HG03565 (cell line): ENCODE results near the gene GORAB.

Experiments used
- ATAC-seq: cut with Tn5 transposase; IDR thresholded peaks from one replicate; pipeline ENCODE4 v1.9.1; 2021; ENCODE audit warnings: mild to moderate bottlenecking, moderate library complexity; ENCODE audit not compliant: unreplicated experiment

Gene GORAB

GRCh38 chr1:170587253-170587593 is 55.3 kb downstream of the GORAB start:
- ATAC-seq = no peak

DNA sequence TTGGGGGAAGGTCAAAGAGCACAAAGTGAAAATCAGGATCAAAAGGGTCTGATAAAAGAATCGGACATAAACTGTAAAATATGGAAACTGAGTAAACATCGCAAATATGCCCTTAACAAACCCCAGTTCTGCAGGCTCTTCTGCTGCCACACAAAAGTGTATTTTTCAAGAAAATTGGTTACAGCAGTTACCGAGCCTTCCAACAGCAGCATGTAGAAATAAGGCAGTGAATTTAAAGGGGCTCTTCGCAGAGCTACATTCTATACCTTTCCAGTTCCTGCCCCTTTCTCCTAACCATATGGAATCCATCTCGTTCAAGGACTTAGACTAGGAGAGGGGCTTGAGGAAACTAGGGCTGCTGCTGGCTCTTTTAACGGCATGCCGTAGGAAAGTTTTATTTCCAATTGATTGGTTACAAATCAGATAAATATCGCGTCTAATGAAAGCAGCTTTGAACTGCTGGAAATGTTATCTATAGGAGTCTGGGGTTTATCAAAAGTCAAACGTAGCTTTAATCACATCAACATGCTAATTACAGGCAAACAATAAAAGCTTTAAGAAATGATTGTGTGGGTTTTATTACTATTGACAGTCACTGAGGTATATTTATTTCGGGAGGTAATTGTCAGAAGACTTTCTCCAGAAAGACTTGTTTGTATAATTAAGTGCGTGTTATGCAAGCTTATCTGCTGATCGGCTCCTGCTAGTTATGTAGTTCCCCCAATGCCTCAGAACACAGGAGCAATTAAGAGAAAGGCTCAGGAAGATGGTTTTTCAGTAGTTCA is 59.1 kb downstream of the GORAB start:
- ATAC-seq = no peak

GRCh38 chr1:170592591-170593111 is 60.7 kb downstream of the GORAB start:
- no peak for ATAC-seq

GRCh38 chr1:170593173-170594011 is 61.4 kb downstream of the GORAB start:
- ATAC-seq = no peak

- no peak for ATAC-seq
These were observed 62.2 kb downstream of the GORAB start for GRCh38 chr1:170594066-170594626.

GRCh38 chr1:170596701-170597100 is 64.7 kb downstream of the GORAB start:
- no peak for ATAC-seq

- ATAC-seq = no peak
These were observed 66.7 kb downstream of the GORAB start for GRCh38 chr1:170598618-170599017.

DNA sequence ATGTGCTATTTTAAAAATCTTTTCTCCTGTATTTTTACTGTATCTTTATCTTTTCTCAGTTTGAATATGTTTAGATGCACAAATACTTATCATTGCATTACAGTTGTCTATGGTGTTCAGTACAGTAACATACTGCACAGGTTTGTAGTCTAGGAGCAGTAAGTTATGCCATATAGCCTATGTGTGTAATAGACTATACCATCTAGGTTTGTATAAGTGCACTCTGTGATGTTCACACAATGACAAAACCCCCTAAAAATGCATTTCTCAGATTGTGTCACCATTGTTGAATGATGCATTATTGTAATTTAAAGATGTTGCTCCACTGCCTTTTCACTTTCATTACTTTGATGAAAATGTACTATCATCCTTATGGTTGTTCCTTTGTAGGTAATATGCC is 67.1 kb downstream of the GORAB start:
- ATAC-seq = no peak

- ATAC-seq = no peak
These were observed 69.9 kb downstream of the GORAB start for GRCh38 chr1:170601866-170602265.
